H1 (cell line): ENCODE measurements around the gene ABTB1. TPM values are rescaled to one million over a fixed set of nuclear protein-coding genes. Genes with fewer than 3 reads are reported as not detected.

Experiments used
- CTCF ChIA-PET: fragments of 300-600 bp; sonication (Branson Sonifier 250); formaldehyde crosslinking; loops from one replicate; lab custom pipeline; 2021; ENCODE audit not compliant: partially characterized antibody; lab: Charles Lee
- POLR2A ChIA-PET: fragments of 300-600 bp; sonication (Branson Sonifier 250); formaldehyde crosslinking; loops from one replicate; lab custom pipeline; 2021; ENCODE audit warnings: inconsistent platforms; ENCODE audit not compliant: partially characterized antibody; lab: Charles Lee
- DNase-seq, 2 experiments: peaks; one replicate each; pipeline versions ENCODE4 v3.0.0 to v3.0.0-alpha.2; 2010 to 2022; ENCODE audit warnings: low spot score in 2 of 2, low read depth in 1 of 2, mixed read lengths in 1 of 2
- FAIRE-seq: peaks from 2 replicates; lab custom pipeline; 2011; peaks lifted over from hg19 to GRCh38; lab: Jason Lieb, UNC
- H2AFZ ChIP-seq: 2 replicates; pipeline ENCODE4 v1.8.1; 2012; ENCODE audit warnings: low read length, inconsistent platforms
- H2AK5ac ChIP-seq: 2 replicates; pipeline ENCODE4 v1.6.1; 2013; ENCODE audit warnings: low read depth, low read length
- H2BK120ac ChIP-seq: replicated peaks from 2 replicates; pipeline ENCODE3; 2013; ENCODE audit warnings: low read depth, low read length, inconsistent platforms
- H2BK12ac ChIP-seq: 2 replicates; pipeline ENCODE4 v1.6.1; 2013; ENCODE audit warnings: low read depth, low read length
- H2BK15ac ChIP-seq: 2 replicates; pipeline ENCODE4 v1.6.1; 2013; ENCODE audit warnings: low read length
- H2BK20ac ChIP-seq: 2 replicates; pipeline ENCODE4 v1.6.1; 2013; ENCODE audit warnings: low read length
- H2BK5ac ChIP-seq: 2 replicates; pipeline ENCODE4 v1.6.1; 2013; ENCODE audit warnings: low read depth, low read length
- H3K14ac ChIP-seq: 2 replicates; pipeline ENCODE4 v1.6.1; 2013; ENCODE audit warnings: inconsistent platforms; ENCODE audit not compliant: insufficient read length
- H3K18ac ChIP-seq: 2 replicates; pipeline ENCODE4 v1.6.1; 2013; ENCODE audit warnings: low read length; ENCODE audit errors: extremely low read depth
- H3K23ac ChIP-seq: 2 replicates; pipeline ENCODE4 v1.6.1; 2013; ENCODE audit warnings: inconsistent platforms; ENCODE audit not compliant: insufficient read length
- H3K23me2 ChIP-seq: 2 replicates; pipeline ENCODE4 v1.6.1; 2013; ENCODE audit warnings: low read depth, low read length
- H3K27ac ChIP-seq: 2 replicates; pipeline ENCODE4 v1.6.1; 2011; ENCODE audit warnings: low read depth, low read length, inconsistent platforms
- H3K27me3 ChIP-seq, 4 experiments: replicated peaks in 1 of 4; 1 replicate in 1 of 4; 2 replicates in 3 of 4; pipeline versions ENCODE4 v1.6.1 to v1.8.1; 2011 to 2013; ENCODE audit warnings: low read length in 3 of 4, mild to moderate bottlenecking in 3 of 4, inconsistent platforms in 2 of 4, mixed read lengths in 2 of 4, moderate library complexity in 1 of 4; ENCODE audit not compliant: control insufficient read depth in 3 of 4, insufficient read depth in 3 of 4; ENCODE audit errors: extremely low read depth in 1 of 4
- H3K36me3 ChIP-seq, 4 experiments: 2 replicates each; pipeline versions ENCODE4 v1.6.1 to v1.8.1; 2011 to 2013; ENCODE audit warnings: mild to moderate bottlenecking in 4 of 4, low read length in 3 of 4, moderate library complexity in 2 of 4, control low read depth in 1 of 4, inconsistent platforms in 1 of 4; ENCODE audit not compliant: insufficient read depth in 4 of 4, control insufficient read depth in 2 of 4
- H3K4ac ChIP-seq: replicated peaks from 2 replicates; pipeline ENCODE3; 2013; ENCODE audit warnings: low read length, low read depth, mixed read lengths, inconsistent platforms; ENCODE audit not compliant: insufficient read length
- H3K4me1 ChIP-seq, 4 experiments: replicated peaks in 1 of 4; 1 replicate in 1 of 4; 2 replicates in 3 of 4; pipeline versions ENCODE4 v1.6.1 to v1.8.1; 2011 to 2013; ENCODE audit warnings: low read length in 3 of 4, inconsistent platforms in 2 of 4, mixed read lengths in 1 of 4; ENCODE audit not compliant: insufficient read depth in 4 of 4, control insufficient read depth in 3 of 4
- H3K4me2 ChIP-seq, 2 experiments: 2 replicates each; pipeline versions ENCODE4 v1.6.1 to v1.8.1; 2011 to 2013; ENCODE audit warnings: low read depth in 2 of 2, low read length in 2 of 2, control low read depth in 1 of 2, inconsistent platforms in 1 of 2, mild to moderate bottlenecking in 1 of 2; ENCODE audit not compliant: insufficient read depth in 1 of 2
- H3K4me3 ChIP-seq, 4 experiments: fragments of 200-600, 300-600 bp in 1 of 4; sonication (generic), shearing (Covaris generic), sonication (Bioruptor Twin) in 1 of 4; 2 replicates each; pipeline versions ENCODE4 v1.5.1 to v1.8.1; 2011 to 2016; ENCODE audit warnings: low read length in 4 of 4, low read depth in 3 of 4, control low read depth in 2 of 4, inconsistent platforms in 2 of 4, mild to moderate bottlenecking in 2 of 4, mixed read lengths in 1 of 4, moderate library complexity in 1 of 4; ENCODE audit not compliant: insufficient read depth in 2 of 4; ENCODE audit errors: extremely low read depth in 1 of 4
- H3K56ac ChIP-seq: replicated peaks from 2 replicates; pipeline ENCODE3; 2013; ENCODE audit warnings: low read depth, mild to moderate bottlenecking, mixed read lengths, low read length, inconsistent platforms; ENCODE audit not compliant: insufficient read length
- H3K79me1 ChIP-seq: 2 replicates; pipeline ENCODE4 v1.6.1; 2013; ENCODE audit warnings: low read depth, low read length, control low read depth
- H3K79me2 ChIP-seq, 2 experiments: 2 replicates each; pipeline versions ENCODE4 v1.6.1 to v1.8.1; 2012 to 2013; ENCODE audit warnings: low read length in 2 of 2, mild to moderate bottlenecking in 2 of 2, inconsistent platforms in 1 of 2; ENCODE audit not compliant: insufficient read depth in 2 of 2, control insufficient read depth in 1 of 2
- H3K9ac ChIP-seq, 4 experiments: replicated peaks in 1 of 4; 1 replicate in 1 of 4; 2 replicates in 3 of 4; pipeline versions ENCODE4 v1.6.1 to v1.8.1; 2011 to 2013; ENCODE audit warnings: low read depth in 3 of 4, low read length in 3 of 4, control low read depth in 2 of 4, mild to moderate bottlenecking in 2 of 4, moderate library complexity in 2 of 4, inconsistent platforms in 1 of 4; ENCODE audit errors: extremely low read depth in 1 of 4
- H3K9me3 ChIP-seq, 2 experiments: 2 replicates each; pipeline versions ENCODE4 v1.6.1 to v1.8.1; 2012 to 2013; ENCODE audit warnings: mild to moderate bottlenecking in 2 of 2, moderate library complexity in 2 of 2, control low read depth in 1 of 2, inconsistent platforms in 1 of 2, low read depth in 1 of 2, low read length in 1 of 2, mixed read lengths in 1 of 2; ENCODE audit not compliant: insufficient read depth in 2 of 2
- H4K20me1 ChIP-seq, 2 experiments: replicated peaks in 1 of 2; 2 replicates each; pipeline versions ENCODE3 to v1.8.1; 2011 to 2013; ENCODE audit warnings: inconsistent platforms in 2 of 2, low read length in 2 of 2, mild to moderate bottlenecking in 1 of 2; ENCODE audit not compliant: insufficient read depth in 2 of 2, control insufficient read depth in 1 of 2
- H4K5ac ChIP-seq: 2 replicates; pipeline ENCODE4 v1.6.1; 2013; ENCODE audit warnings: low read length, low read depth, mixed read lengths, inconsistent platforms; ENCODE audit not compliant: insufficient read length
- H4K8ac ChIP-seq: 2 replicates; pipeline ENCODE4 v1.8.0; 2013; ENCODE audit warnings: mild to moderate bottlenecking, moderate library complexity, low read length, inconsistent platforms; ENCODE audit not compliant: insufficient read depth; ENCODE audit errors: extremely low read depth
- H4K91ac ChIP-seq: replicated peaks from 2 replicates; pipeline ENCODE3; 2013; ENCODE audit warnings: low read length, mixed read lengths, inconsistent platforms; ENCODE audit not compliant: insufficient read length
- ASH2L ChIP-seq: fragments of 200-600, 300-600 bp; sonication (generic); IDR thresholded peaks from one replicate; pipeline ENCODE4 v1.7.1; 2017; ENCODE audit warnings: low read length
- CBX8 ChIP-seq: fragments of 300-800, 300-1000 bp; sonication (generic); IDR thresholded peaks from 2 replicates; pipeline ENCODE4 v1.7.1; 2016; ENCODE audit warnings: low read depth, low read length, borderline replicate concordance
- GABPA ChIP-seq: IDR thresholded peaks from 2 replicates; pipeline ENCODE4 v1.6.1; 2011; ENCODE audit warnings: mild to moderate bottlenecking, low read length, moderate library complexity, borderline replicate concordance; ENCODE audit not compliant: insufficient read depth
- HDAC2 ChIP-seq, 2 experiments: fragments of 300-600 bp in 1 of 2; sonication (generic) in 1 of 2; IDR thresholded peaks; 2 replicates each; pipeline ENCODE4 v1.6.1; 2011 to 2012; ENCODE audit warnings: low read depth in 2 of 2, low read length in 2 of 2, mild to moderate bottlenecking in 2 of 2, moderate library complexity in 2 of 2, borderline replicate concordance in 1 of 2, inconsistent platforms in 1 of 2
- HDAC6 ChIP-seq: IDR thresholded peaks from one replicate; pipeline ENCODE4 v1.7.1; 2012; ENCODE audit warnings: low read depth, mild to moderate bottlenecking, inconsistent platforms, low read length, moderate library complexity
- POLR2A ChIP-seq, 2 experiments: IDR thresholded peaks; 1 replicate in 1 of 2; 2 replicates in 1 of 2; pipeline ENCODE4 v1.6.1; 2011; ENCODE audit warnings: low read depth in 2 of 2, low read length in 2 of 2, mild to moderate bottlenecking in 2 of 2; ENCODE audit errors: control extremely low read depth in 1 of 2
- POU5F1 ChIP-seq: IDR thresholded peaks from 2 replicates; pipeline ENCODE4 v1.6.1; 2011; ENCODE audit warnings: low read depth, mild to moderate bottlenecking, low read length, moderate library complexity
- SIRT6 ChIP-seq: IDR thresholded peaks from one replicate; pipeline ENCODE4 v1.7.1; 2012; ENCODE audit warnings: low read length, inconsistent platforms
- SP2 ChIP-seq: IDR thresholded peaks from 2 replicates; pipeline ENCODE4 v1.6.1; 2012; ENCODE audit warnings: mild to moderate bottlenecking, low read length, inconsistent platforms
- TBP ChIP-seq: IDR thresholded peaks from 2 replicates; pipeline ENCODE4 v1.6.1; 2011; ENCODE audit warnings: low read depth, low read length, improper control_type of control experiment
- WGBS, 2 experiments: shearing (Covaris generic) in 1 of 2; methylation state at CpG; one replicate each; pipeline versions ENCODE4 v1.1.6 to v1.1.7; 2013 to 2015; ENCODE audit warnings: low lambda C conversion rate in 2 of 2, mixed read lengths in 2 of 2, inconsistent platforms in 1 of 2, low coverage in 1 of 2, missing lambda C conversion rate in 1 of 2; ENCODE audit not compliant: insufficient replicate concordance in 2 of 2, insufficient coverage in 1 of 2, insufficient read length in 1 of 2; ENCODE audit errors: extremely low coverage in 1 of 2, missing lambda C conversion rate in 1 of 2; 5-methylcytosine and 5-hydroxymethylcytosine counted together
- polyA plus RNA-seq, 7 experiments: library from polyadenylated mRNA; depleted of rRNA in 3 of 7; stranded (reverse) in 5 of 7; unstranded in 2 of 7; fragments of >200 nt in 5 of 7; fragments of 200-250 nt in 2 of 7; gene quantifications; 1 replicate in 5 of 7; 2 replicates in 1 of 7; 4 replicates in 1 of 7; pipeline versions ENCODE4 v1.2.1 to v1.2.3, GENCODE V29; 2011 to 2013; ENCODE audit warnings: missing spikeins in 2 of 7, mixed read lengths in 2 of 7
- total RNA-seq: library from RNA; stranded (reverse); fragmentation: NEBNext Ultra II Directional; extraction: Animal tissue kit (Norgen Biotek cat#: 25700); gene quantifications from 2 replicates; pipeline ENCODE4 v1.2.1, GENCODE V29; 2021
- TF ChIP-seq, protein P1 (sequence below): IDR thresholded peaks from 2 replicates; pipeline ENCODE4 v1.6.1; 2012; ENCODE audit warnings: inconsistent platforms
- TF ChIP-seq, protein P2 (sequence below), 3 experiments: IDR thresholded peaks; 1 replicate in 2 of 3; 2 replicates in 1 of 3; pipeline versions ENCODE4 v1.5.1 to v1.6.1; 2011; ENCODE audit warnings: low read length in 3 of 3, mild to moderate bottlenecking in 3 of 3, inconsistent platforms in 2 of 3, low read depth in 1 of 3, moderate library complexity in 1 of 3; ENCODE audit not compliant: insufficient read depth in 1 of 3; ENCODE audit errors: control extremely low read depth in 1 of 3

ABTB1 gene
- total and polyA plus RNA-seq, 2 of the 8 experiments (the other 6 are each of a cell fraction or from before 2014, with no cell fraction given) = 7.1 to 9.4 TPM

DNA sequence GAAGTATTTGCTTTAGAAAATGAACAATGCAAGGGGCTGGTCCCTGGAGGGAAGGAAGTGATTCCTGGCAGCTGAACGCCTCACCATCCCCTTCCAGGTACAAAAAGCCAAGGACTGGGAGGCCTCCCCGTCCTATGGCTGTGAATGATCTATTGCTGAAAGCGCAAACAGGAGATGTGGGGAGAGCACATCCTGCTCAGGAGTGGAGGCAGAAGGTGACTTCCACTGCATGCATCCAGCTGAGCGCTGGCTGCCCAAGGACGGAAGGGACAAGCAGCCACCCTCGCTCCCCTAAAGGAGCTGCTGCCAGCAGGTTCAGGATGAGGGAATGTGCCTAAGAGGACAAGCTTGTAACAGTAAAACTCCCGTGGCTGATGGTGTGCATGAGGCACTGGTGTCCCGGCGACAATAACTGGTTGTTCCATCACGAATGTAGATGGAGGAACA is 41.4 kb downstream of the ABTB1 start:
- H3K36me3 ChIP-seq = no peaks in the 10 kb centered on the region
- no peaks in the 10 kb centered on the region for H3K9me3 ChIP-seq
- H3K9ac ChIP-seq = no peak overlapping the region
- no peak overlapping the region for H3K27ac ChIP-seq
- no peak overlapping the region for H3K18ac ChIP-seq
- FAIRE-seq = no peak
- H3K23me2 ChIP-seq = no peaks in the 10 kb centered on the region
- H2AFZ ChIP-seq = peak overlapping the region; percentile 90; the same call in 1 of the 2 replicates
- H4K8ac ChIP-seq = 0 out of 2 replicates have a peak overlapping the region, but pooled peaks have one; percentile 46
- H2BK120ac ChIP-seq = no peak overlapping the region
- no peaks in the 10 kb centered on the region for H3K79me2 ChIP-seq
- H3K56ac ChIP-seq = no peak overlapping the region
- H4K91ac ChIP-seq = peak overlapping the region; percentile 11
- H2BK15ac ChIP-seq = no peak overlapping the region
- ChIA-PET POLR2A (no interaction called here), CTCF (interaction anchor here (0.6 to 6.8 kb wide), 7 partner anchors 19 to 295 kb away, joined by 3 to 43 read pairs (median 3); no protein-coding TSS in a partner anchor)
- H3K23ac ChIP-seq = no peak overlapping the region
- WGBS, 2 experiments = 71% methylated on average over 10 of the region's 10 CpGs; no CpG with 5 or more reads in 1 of the 2 experiments
- no peak overlapping the region for H3K4ac ChIP-seq
- H2BK5ac ChIP-seq = no peak overlapping the region
- H2BK20ac ChIP-seq = no peak overlapping the region
- H3K4me2 ChIP-seq = no peak overlapping the region
- H3K4me3 ChIP-seq = no peak overlapping the region
- H3K79me1 ChIP-seq = no peaks in the 10 kb centered on the region
- peaks cover 0 to 8% (median 2%) of the 10 kb centered on the region in 4 experiments; a peak in 2 of 7 replicates for H3K4me1 ChIP-seq
- no peak overlapping the region for H2BK12ac ChIP-seq
- no peak for DNase-seq
- H4K5ac ChIP-seq = no peak overlapping the region
- no peak overlapping the region for H3K14ac ChIP-seq
- H3K27me3 ChIP-seq = no peaks in the 10 kb centered on the region
- H2AK5ac ChIP-seq = no peak overlapping the region
- no peaks in the 10 kb centered on the region for H4K20me1 ChIP-seq
- TF ChIP-seq SIRT6 = no peak
- no peak for TF ChIP-seq ASH2L
- TF ChIP-seq, protein P1, sequence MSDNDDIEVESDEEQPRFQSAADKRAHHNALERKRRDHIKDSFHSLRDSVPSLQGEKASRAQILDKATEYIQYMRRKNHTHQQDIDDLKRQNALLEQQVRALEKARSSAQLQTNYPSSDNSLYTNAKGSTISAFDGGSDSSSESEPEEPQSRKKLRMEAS = no peak
- TF ChIP-seq SP2 = no peak
- TF ChIP-seq HDAC2 (IDR thresholded peaks at IDR 0.05; ENCODE audit: borderline replicate concordance in 1 of 2, low read depth in 2 of 2, low read length in 2 of 2) = no peak
- no peak for TF ChIP-seq TBP
- no peak for TF ChIP-seq POLR2A (IDR thresholded peaks at IDR 0.05; ENCODE audit: control extremely low read depth in 1 of 2, low read depth in 2 of 2, low read length in 2 of 2)
- TF ChIP-seq HDAC6 = no peak
- TF ChIP-seq GABPA = no peak
- TF ChIP-seq, protein P2, sequence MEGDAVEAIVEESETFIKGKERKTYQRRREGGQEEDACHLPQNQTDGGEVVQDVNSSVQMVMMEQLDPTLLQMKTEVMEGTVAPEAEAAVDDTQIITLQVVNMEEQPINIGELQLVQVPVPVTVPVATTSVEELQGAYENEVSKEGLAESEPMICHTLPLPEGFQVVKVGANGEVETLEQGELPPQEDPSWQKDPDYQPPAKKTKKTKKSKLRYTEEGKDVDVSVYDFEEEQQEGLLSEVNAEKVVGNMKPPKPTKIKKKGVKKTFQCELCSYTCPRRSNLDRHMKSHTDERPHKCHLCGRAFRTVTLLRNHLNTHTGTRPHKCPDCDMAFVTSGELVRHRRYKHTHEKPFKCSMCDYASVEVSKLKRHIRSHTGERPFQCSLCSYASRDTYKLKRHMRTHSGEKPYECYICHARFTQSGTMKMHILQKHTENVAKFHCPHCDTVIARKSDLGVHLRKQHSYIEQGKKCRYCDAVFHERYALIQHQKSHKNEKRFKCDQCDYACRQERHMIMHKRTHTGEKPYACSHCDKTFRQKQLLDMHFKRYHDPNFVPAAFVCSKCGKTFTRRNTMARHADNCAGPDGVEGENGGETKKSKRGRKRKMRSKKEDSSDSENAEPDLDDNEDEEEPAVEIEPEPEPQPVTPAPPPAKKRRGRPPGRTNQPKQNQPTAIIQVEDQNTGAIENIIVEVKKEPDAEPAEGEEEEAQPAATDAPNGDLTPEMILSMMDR (IDR thresholded peaks at IDR 0.05; ENCODE audit: control extremely low read depth in 1 of 3, insufficient read depth in 1 of 3, low read depth in 1 of 3, low read length in 3 of 3) = no peak
- TF ChIP-seq CBX8 = no peak
- TF ChIP-seq POU5F1 = no peak
